ENCODE data around the gene PRRX2. TPM values are rescaled to one million over a fixed set of nuclear protein-coding genes. Genes with fewer than 3 reads are reported as not detected.

The PRRX2 gene
- total and polyA plus RNA-seq, 9 of the 15 experiments (the other 6 are each of a cell fraction or from before 2014, with no cell fraction given) = 0.21 TPM; not detected in 8

GRCh38 chr9:129639034-129639630 is 26.3 kb upstream of the PRRX2 start:
- no TSS peak for BruUV-seq (replicated peaks)
- no peak overlapping the region; a peak in 1 of 4 replicates for H3K9ac ChIP-seq (ENCODE audit: insufficient read depth in 1 of 2, low read depth in 2 of 2, low read length in 2 of 2)
- intact Hi-C loops (cut with micrococcal nuclease) = no loop called here

More at GRCh38 chr9:129639034-129639630, 26.3 kb upstream of the PRRX2 start:
- ChIA-PET POLR2A (interaction anchor here (0.9 to 1.9 kb wide), 5 partner anchors 9 to 467 kb away, joined by 3 to 15 read pairs (median 4); no protein-coding TSS in a partner anchor), CTCF (ENCODE audit: low intra/inter-chr PET ratio) (interaction anchor here (0.6 kb wide), 1 partner anchor 144 kb away, joined by 4 read pairs; no protein-coding TSS in a partner anchor)
- peaks cover 21% of the 10 kb centered on the region for H4K20me1 ChIP-seq (replicated peaks; ENCODE audit: control insufficient read depth, insufficient read depth, low read length)
- H3K27me3 ChIP-seq (ENCODE audit: control insufficient read depth in 2 of 2, insufficient read depth in 2 of 2, low read length in 2 of 2) = no peaks in the 10 kb centered on the region
- no peaks in the 10 kb centered on the region for H3K9me1 ChIP-seq (ENCODE audit: control insufficient read depth, insufficient read depth, low read length)
- H3K4me2 ChIP-seq (ENCODE audit: insufficient read depth, low read length) = no peak overlapping the region
- no peak overlapping the region for H3K4me3 ChIP-seq
- DNase-seq (ENCODE audit: extremely low read depth in 1 of 4, low spot score in 3 of 4) (no peak), ATAC-seq (no peak), FAIRE-seq (no peak)
- no peak overlapping the region for H2AFZ ChIP-seq (ENCODE audit: low read depth, low read length)
- no peaks in the 10 kb centered on the region for H3K9me3 ChIP-seq (replicated peaks; ENCODE audit: control insufficient read depth, insufficient read depth, low read depth, low read length)
- in situ Hi-C loops (cut with MboI) = no loop called here
- H3K4me1 ChIP-seq (replicated peaks in 1 of 2; ENCODE audit: control insufficient read depth in 2 of 2, insufficient read depth in 2 of 2, low read length in 2 of 2) = peaks cover 0 to 42% of the 10 kb centered on the region in 2 experiments; a peak in 3 of 5 replicates
- TF ChIP-seq RBFOX2 (IDR thresholded peaks at IDR 0.05; ENCODE audit: low read depth, low read length) (peak; percentile 40; the same call in 1 of the 2 replicates), POLR2G (IDR thresholded peaks at IDR 0.05; ENCODE audit: low read depth, low read length) (peak; percentile 74), BCOR (IDR thresholded peaks at IDR 0.05) (no peak), ZBTB33 (CRISPR knock-in tag; IDR thresholded peaks at IDR 0.05) (peak; percentile 60; the same call in 1 of the 2 replicates)
- peaks cover 54% of the 10 kb centered on the region; the same call in 2 of the 3 replicates for H3K36me3 ChIP-seq (ENCODE audit: control insufficient read depth, insufficient read depth, low read length)
- WGBS (ENCODE audit: insufficient coverage, low coverage, missing lambda C conversion rate) = 93% methylated on average over 16 of the region's 17 CpGs
- H3K27ac ChIP-seq (ENCODE audit: extremely low read depth, low read depth, low read length) = no peak overlapping the region
- H3K79me2 ChIP-seq (ENCODE audit: control insufficient read depth, insufficient read depth, low read length) = peaks cover 18% of the 10 kb centered on the region

Measured in K562 (cell line).